ENCODE measurements around the gene BCL2L11. TPM values are rescaled to one million over a fixed set of nuclear protein-coding genes. Genes with fewer than 3 reads are reported as not detected.
A peak's percentile ranks its signal among the peaks of the same experiment; 100 is the strongest.

The BCL2L11 gene
- total RNA-seq, 1 donor = 2.2 TPM

DNA sequence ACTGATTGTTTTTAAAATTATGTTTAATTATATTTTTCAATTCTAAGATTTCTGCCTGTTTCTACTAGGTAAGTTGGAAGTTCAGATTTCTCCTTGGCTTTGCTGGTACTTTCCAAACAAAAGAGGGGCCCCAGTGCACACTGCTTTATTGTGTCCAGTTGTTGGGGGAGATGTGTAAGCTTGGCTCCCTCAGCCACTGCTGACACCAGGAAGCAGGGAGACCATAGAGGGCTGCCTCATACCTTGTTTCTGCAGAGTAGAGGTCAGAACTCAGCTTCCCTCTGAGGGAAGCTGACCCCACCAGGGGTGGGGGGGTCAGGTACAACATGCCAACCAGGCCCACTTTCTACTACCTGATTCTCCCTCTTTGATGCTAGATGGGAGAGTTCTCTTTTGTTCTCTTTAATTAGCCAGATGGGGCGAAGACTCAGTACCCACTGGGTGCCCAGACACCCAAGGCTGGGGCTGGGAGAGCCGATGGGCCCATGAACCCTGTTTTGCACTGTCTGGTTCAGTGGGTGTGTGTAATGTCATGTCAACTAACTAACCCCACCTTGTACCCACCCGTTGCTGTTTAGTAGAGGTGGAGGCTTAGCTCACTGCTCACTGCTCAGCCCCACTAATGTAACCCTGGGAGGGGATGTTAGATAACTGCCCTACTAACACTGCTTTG, 14.7 kb downstream of the BCL2L11 start:
- TF ChIP-seq, protein P1, sequence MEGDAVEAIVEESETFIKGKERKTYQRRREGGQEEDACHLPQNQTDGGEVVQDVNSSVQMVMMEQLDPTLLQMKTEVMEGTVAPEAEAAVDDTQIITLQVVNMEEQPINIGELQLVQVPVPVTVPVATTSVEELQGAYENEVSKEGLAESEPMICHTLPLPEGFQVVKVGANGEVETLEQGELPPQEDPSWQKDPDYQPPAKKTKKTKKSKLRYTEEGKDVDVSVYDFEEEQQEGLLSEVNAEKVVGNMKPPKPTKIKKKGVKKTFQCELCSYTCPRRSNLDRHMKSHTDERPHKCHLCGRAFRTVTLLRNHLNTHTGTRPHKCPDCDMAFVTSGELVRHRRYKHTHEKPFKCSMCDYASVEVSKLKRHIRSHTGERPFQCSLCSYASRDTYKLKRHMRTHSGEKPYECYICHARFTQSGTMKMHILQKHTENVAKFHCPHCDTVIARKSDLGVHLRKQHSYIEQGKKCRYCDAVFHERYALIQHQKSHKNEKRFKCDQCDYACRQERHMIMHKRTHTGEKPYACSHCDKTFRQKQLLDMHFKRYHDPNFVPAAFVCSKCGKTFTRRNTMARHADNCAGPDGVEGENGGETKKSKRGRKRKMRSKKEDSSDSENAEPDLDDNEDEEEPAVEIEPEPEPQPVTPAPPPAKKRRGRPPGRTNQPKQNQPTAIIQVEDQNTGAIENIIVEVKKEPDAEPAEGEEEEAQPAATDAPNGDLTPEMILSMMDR (IDR thresholded peaks at IDR 0.05; ENCODE audit: insufficient read depth, low read length) = no peak
- no peak for DNase-seq (ENCODE audit: low read depth)
- H3K4me3 ChIP-seq (ENCODE audit: low read depth, low read length) = no peak overlapping the region

DNA sequence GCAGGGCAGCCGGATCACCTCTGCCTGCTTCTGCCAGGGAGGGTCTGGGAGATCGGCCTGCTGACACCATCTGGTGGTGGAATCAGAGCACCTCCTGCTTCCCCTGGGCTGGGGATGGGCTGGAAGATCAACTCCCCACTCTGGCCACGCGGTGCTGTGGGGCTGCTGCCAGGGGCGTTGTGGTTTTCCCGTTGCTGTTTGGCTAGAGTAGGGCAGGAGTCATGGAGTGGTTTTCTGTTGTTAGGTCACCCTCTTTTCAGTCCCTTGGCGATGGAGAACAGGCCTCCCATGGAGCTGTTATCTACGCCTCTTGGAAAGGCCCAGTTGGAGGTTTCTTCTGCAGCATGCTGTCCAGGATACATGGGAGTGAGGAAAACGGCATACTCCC, 15.2 kb downstream of the BCL2L11 start:
- peak; percentile 88 for DNase-seq (ENCODE audit: low read depth)
- TF ChIP-seq, protein P1 (IDR thresholded peaks at IDR 0.05; ENCODE audit: insufficient read depth, low read length) = peak; percentile 58

GRCh38 chr2:111138839-111139238, 18.1 kb downstream of the BCL2L11 start:
- TF ChIP-seq, protein P1 (IDR thresholded peaks at IDR 0.05; ENCODE audit: insufficient read depth, low read length) = no peak
- H3K4me3 ChIP-seq (ENCODE audit: low read depth, low read length) = no peak overlapping the region
- DNase-seq (ENCODE audit: low read depth) = no peak

More for the DNA sequence above, 15.2 kb downstream of the BCL2L11 start:
- no peak overlapping the region for H3K4me3 ChIP-seq (ENCODE audit: low read depth, low read length)

DNA sequence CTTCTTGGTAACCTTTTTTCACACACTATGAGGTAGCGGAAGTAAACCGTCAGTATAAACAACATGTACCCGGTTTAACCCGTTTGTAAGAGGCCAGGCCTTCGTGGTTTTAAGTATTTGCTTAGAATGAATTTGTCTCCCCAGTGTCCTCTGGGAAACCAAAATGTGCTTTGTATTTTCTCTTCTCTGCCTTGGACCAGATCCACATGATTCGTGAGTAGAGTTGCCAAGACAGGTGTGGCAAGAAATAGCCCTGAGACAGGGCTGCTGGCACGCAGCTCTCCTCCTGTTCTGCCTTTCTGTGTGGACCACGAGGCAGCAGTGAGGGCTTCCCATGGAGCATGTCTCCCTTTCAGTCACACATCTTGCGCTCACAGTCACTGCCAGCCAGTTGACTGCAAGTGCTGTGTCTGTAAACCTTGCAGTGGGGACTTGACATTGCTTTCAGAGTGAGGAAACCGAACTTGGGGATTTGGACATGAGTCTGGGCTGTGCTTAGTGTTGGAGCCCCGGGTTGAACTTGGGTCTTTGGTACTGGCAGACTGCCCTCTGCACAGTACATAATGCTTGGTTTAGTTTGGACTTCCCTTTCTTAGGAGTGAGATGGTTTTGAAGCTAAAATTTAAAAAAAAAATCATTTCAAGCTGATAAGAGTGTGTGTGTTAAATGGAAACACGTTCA, 19.1 kb downstream of the BCL2L11 start:
- H3K4me3 ChIP-seq (ENCODE audit: low read depth, low read length) = no peak overlapping the region
- peak; percentile 35 for DNase-seq (ENCODE audit: low read depth)
- TF ChIP-seq, protein P1 (IDR thresholded peaks at IDR 0.05; ENCODE audit: insufficient read depth, low read length) = no peak

GRCh38 chr2:111140815-111141214, 20.1 kb downstream of the BCL2L11 start:
- DNase-seq (ENCODE audit: low read depth) = no peak
- TF ChIP-seq, protein P1 (IDR thresholded peaks at IDR 0.05; ENCODE audit: insufficient read depth, low read length) = no peak
- H3K4me3 ChIP-seq (ENCODE audit: low read depth, low read length) = no peak overlapping the region

DNA sequence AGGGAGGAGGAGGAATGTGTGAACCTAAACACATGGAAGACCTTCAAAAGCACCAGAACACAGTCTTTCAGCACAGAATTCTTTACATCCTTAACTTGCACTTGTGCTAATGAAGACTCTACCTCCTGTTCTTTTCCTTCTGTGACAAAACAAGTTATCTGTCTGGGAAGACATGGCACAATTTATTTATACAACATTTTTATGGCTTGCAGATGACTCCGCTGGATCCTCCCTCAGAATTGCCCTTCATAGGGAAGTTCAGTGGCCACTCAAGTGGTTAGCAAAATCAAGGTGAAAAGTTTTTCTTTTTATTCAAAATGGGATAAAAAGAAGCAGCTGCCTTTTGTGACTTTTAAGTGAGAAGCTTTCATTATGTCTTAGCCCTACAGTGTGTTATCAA, 21.4 kb downstream of the BCL2L11 start:
- no peak for DNase-seq (ENCODE audit: low read depth)
- no peak overlapping the region for H3K4me3 ChIP-seq (ENCODE audit: low read depth, low read length)
- TF ChIP-seq, protein P1 (IDR thresholded peaks at IDR 0.05; ENCODE audit: insufficient read depth, low read length) = no peak

Data from fibroblast of the aortic adventitia (primary cell).